ENCODE data around the gene OGN.

Gene OGN

GRCh38 chr9:92402826-92403745 lies 1.3 kb downstream of the OGN start:
- no peak for DNase-seq

- DNase-seq = no peak
Observed at GRCh38 chr9:92402360-92402759, 2.0 kb downstream of the OGN start.

- no peak for DNase-seq
Observed at GRCh38 chr9:92397853-92398252, 6.5 kb downstream of the OGN start.

- no peak for DNase-seq
Observed at GRCh38 chr9:92395617-92396016, 8.8 kb downstream of the OGN start.

- no peak for DNase-seq
Observed at GRCh38 chr9:92393686-92394085, 10.7 kb downstream of the OGN start.

GRCh38 chr9:92392690-92393089 lies 11.7 kb downstream of the OGN start:
- no peak for DNase-seq

GRCh38 chr9:92385953-92386352 lies 18.4 kb downstream of the OGN start:
- DNase-seq = no peak

- no peak for DNase-seq
Observed at GRCh38 chr9:92385477-92385876, 18.9 kb downstream of the OGN start.

- no peak for DNase-seq
Observed at GRCh38 chr9:92385001-92385400, 19.4 kb downstream of the OGN start.

- DNase-seq = no peak
Observed at GRCh38 chr9:92384375-92384774, 20.0 kb downstream of the OGN start.

GRCh38 chr9:92381775-92382174 lies 22.6 kb downstream of the OGN start:
- DNase-seq = no peak

GRCh38 chr9:92380603-92381002 lies 23.8 kb downstream of the OGN start:
- no peak for DNase-seq

GRCh38 chr9:92378865-92379560 lies 25.4 kb downstream of the OGN start:
- no peak for DNase-seq

- DNase-seq = no peak
Observed at GRCh38 chr9:92377876-92378275, 26.5 kb downstream of the OGN start.

- no peak for DNase-seq
Observed at GRCh38 chr9:92373167-92373566, 31.2 kb downstream of the OGN start.

- DNase-seq = no peak
Observed at GRCh38 chr9:92369075-92369474, 35.3 kb downstream of the OGN start.

GRCh38 chr9:92360083-92360482 lies 44.3 kb downstream of the OGN start:
- no peak for DNase-seq

- no peak for DNase-seq
Observed at GRCh38 chr9:92359394-92359995, 44.9 kb downstream of the OGN start.

- DNase-seq = no peak
Observed at GRCh38 chr9:92353051-92353450, 51.3 kb downstream of the OGN start.

GRCh38 chr9:92350740-92351133 lies 53.6 kb downstream of the OGN start:
- no peak for DNase-seq

- no peak for DNase-seq
Observed at GRCh38 chr9:92349771-92350739, 54.3 kb downstream of the OGN start.

- no peak for DNase-seq
Observed at GRCh38 chr9:92345582-92345981, 58.8 kb downstream of the OGN start.
